Stomach (tissue), 9 donors: ENCODE measurements around the gene RPUSD3. TPM values are rescaled to one million over a fixed set of nuclear protein-coding genes. Genes with fewer than 3 reads are reported as not detected.

ENCODE experiments used
- DNase-seq, 2 donors: peaks; one replicate each; pipeline versions ENCODE4 v3.0.0 to v3.0.0-alpha.2; 2013 to 2019
- H3K27ac ChIP-seq, 5 donors: fragments of 200-600 bp in 4 of 5; sonication (generic) in 4 of 5; one replicate each; pipeline ENCODE4 v1.5.1; 2013 to 2019; ENCODE audit warnings: mild to moderate bottlenecking in 1 of 5, moderate library complexity in 1 of 5
- H3K27me3 ChIP-seq, 3 donors: fragments of 200-600 bp; sonication (generic); one replicate each; pipeline ENCODE4 v1.5.1; 2017 to 2019; ENCODE audit warnings: mixed run types in 1 of 3
- H3K36me3 ChIP-seq, 4 donors: fragments of 200-600 bp; sonication (generic); 1 replicate in 3 of 4; 2 replicates in 1 of 4; pipeline ENCODE4 v1.5.1; 2016 to 2019
- H3K4me1 ChIP-seq, 4 donors: fragments of 200-600 bp; sonication (generic); one replicate each; pipeline ENCODE4 v1.5.1; 2016 to 2019
- H3K4me3 ChIP-seq, 4 donors: fragments of 200-600 bp; sonication (generic) in 3 of 4; one replicate each; pipeline ENCODE4 v1.5.1; 2016 to 2019; ENCODE audit warnings: mild to moderate bottlenecking in 1 of 4
- H3K9me3 ChIP-seq, 4 donors: fragments of 200-600 bp; sonication (generic); one replicate each; pipeline ENCODE4 v1.5.1; 2016 to 2019
- CTCF ChIP-seq, 7 experiments: fragments of 450-650 bp in 4 of 7; fragments of 200-600 bp in 3 of 7; sonication (generic) in 3 of 7; IDR thresholded peaks; one replicate each; pipeline ENCODE4 v1.5.1; 2016 to 2019; ENCODE audit warnings: antibody characterized with exemption in 7 of 7, control low read depth in 2 of 7, mild to moderate bottlenecking in 1 of 7
- EP300 ChIP-seq: sonication (generic); formaldehyde crosslinking; IDR thresholded peaks from one replicate; pipeline ENCODE4 v1.6.1; 2017; ENCODE audit warnings: antibody characterized with exemption
- POLR2A ChIP-seq, 4 donors: fragments of 450-650 bp; IDR thresholded peaks; one replicate each; pipeline ENCODE4 v1.6.1; 2016; ENCODE audit warnings: antibody characterized with exemption in 4 of 4, control low read depth in 2 of 4, mild to moderate bottlenecking in 1 of 4, moderate library complexity in 1 of 4
- POLR2AphosphoS5 ChIP-seq, 3 donors: sonication (generic); formaldehyde crosslinking; IDR thresholded peaks; one replicate each; pipeline ENCODE4 v1.6.1; 2016; ENCODE audit warnings: antibody characterized with exemption in 3 of 3
- WGBS, 5 donors: extraction: QIAGEN DNeasy Blood & Tissue Kit in 3 of 5; methylation state at CpG; one replicate each; pipeline versions ENCODE4 v1.1.5 to v1.1.7; 2013 to 2018; 5-methylcytosine and 5-hydroxymethylcytosine counted together
- intact Hi-C: fragments of 100-400 bp; cut with DNase I; formaldehyde crosslinking; loops from one replicate; pipeline ENCODE4 v1.15.1; 2023; ENCODE audit warnings: low total_unique reads
- polyA plus RNA-seq, 3 donors: library from polyadenylated mRNA; stranded (reverse); fragments of 200-250 nt; gene quantifications; one replicate each; pipeline ENCODE4 v1.2.3, GENCODE V29; 2013
- total RNA-seq, 5 donors: library from RNA; depleted of rRNA; stranded (reverse); fragments of >200 nt; gene quantifications; one replicate each; pipeline versions ENCODE4 v1.1.0 to v1.2.3, GENCODE V29; 2014 to 2016
- donor health status: healthy with polysubstance abuse.
- donor health status: Bipolar disorder and iron deficiency.
- donor health status: healthy.

The RPUSD3 gene
- total and polyA plus RNA-seq, 8 donors = 6.4 to 62.9 (median 29.1) TPM

- 75 to 83% (median 76%) methylated on average over 5 of the region's 5 CpGs for WGBS, 5 donors
- H3K9me3 ChIP-seq = no peaks in the 10 kb centered on the region
- intact Hi-C loops = no loop called here
- H3K4me1 ChIP-seq = peaks cover 18 to 39% (median 31%) of the 10 kb centered on the region in 4 donors
- H3K27ac ChIP-seq = peak overlapping the region in 1 of 5 donors; percentile 93
- no peak for DNase-seq
- H3K4me3 ChIP-seq = no peak overlapping the region
- no peak for TF ChIP-seq POLR2A (IDR thresholded peaks at IDR 0.05)
- peaks cover 0 to 19% (median 16%) of the 10 kb centered on the region in 4 donors for H3K36me3 ChIP-seq
- H3K27me3 ChIP-seq = no peaks in the 10 kb centered on the region
Observed at GRCh38 chr3:9889405-9889804, 45.6 kb upstream of the RPUSD3 start.

- no peak overlapping the region for H3K4me3 ChIP-seq
- H3K9me3 ChIP-seq = no peaks in the 10 kb centered on the region
- peaks cover 14 to 30% (median 27%) of the 10 kb centered on the region in 4 donors for H3K4me1 ChIP-seq
- H3K27ac ChIP-seq = no peak overlapping the region
- intact Hi-C loops = no loop called here
- WGBS, 5 donors = 83 to 92% (median 87%) methylated on average over 3 of the region's 3 CpGs
- no peak for TF ChIP-seq EP300
- no peak for TF ChIP-seq POLR2A (IDR thresholded peaks at IDR 0.05)
- TF ChIP-seq CTCF (IDR thresholded peaks at IDR 0.05) = no peak
- TF ChIP-seq POLR2AphosphoS5 (IDR thresholded peaks at IDR 0.05) = no peak
- H3K36me3 ChIP-seq = peaks cover 0 to 13% (median 13%) of the 10 kb centered on the region in 4 donors
- H3K27me3 ChIP-seq = no peaks in the 10 kb centered on the region
- no peak for DNase-seq
Observed at GRCh38 chr3:9888540-9888939, 44.7 kb upstream of the RPUSD3 start.

- no peak overlapping the region for H3K27ac ChIP-seq
- H3K4me3 ChIP-seq = no peak overlapping the region
- H3K36me3 ChIP-seq = peaks cover 0 to 3% (median 2%) of the 10 kb centered on the region in 4 donors
- no peaks in the 10 kb centered on the region for H3K9me3 ChIP-seq
- TF ChIP-seq POLR2A (IDR thresholded peaks at IDR 0.05) (no peak), CTCF (IDR thresholded peaks at IDR 0.05) (no peak), EP300 (no peak), POLR2AphosphoS5 (IDR thresholded peaks at IDR 0.05) (no peak)
- WGBS, 5 donors = 73 to 87% (median 84%) methylated on average over 5 of the region's 5 CpGs
- no peaks in the 10 kb centered on the region for H3K27me3 ChIP-seq
- no peak for DNase-seq
- intact Hi-C loops = no loop called here
- H3K4me1 ChIP-seq = peaks cover 14 to 22% (median 21%) of the 10 kb centered on the region in 4 donors
Observed at GRCh38 chr3:9887480-9887879, 43.7 kb upstream of the RPUSD3 start.

- TF ChIP-seq POLR2A (IDR thresholded peaks at IDR 0.05) (no peak), EP300 (no peak), POLR2AphosphoS5 (IDR thresholded peaks at IDR 0.05) (no peak), CTCF (IDR thresholded peaks at IDR 0.05) (no peak)
- H3K27ac ChIP-seq = no peak overlapping the region
- H3K4me3 ChIP-seq = no peak overlapping the region
- no peaks in the 10 kb centered on the region for H3K9me3 ChIP-seq
- no peaks in the 10 kb centered on the region for H3K36me3 ChIP-seq
- peaks cover 8 to 11% (median 9%) of the 10 kb centered on the region in 4 donors for H3K4me1 ChIP-seq
- DNase-seq = no peak
- H3K27me3 ChIP-seq = no peaks in the 10 kb centered on the region
- intact Hi-C loops = no loop called here
Observed at GRCh38 chr3:9886328-9886727, 42.5 kb upstream of the RPUSD3 start.

- intact Hi-C loops = no loop called here
- Histone ChIP-seq H3K9me3 (no peaks in the 10 kb centered on the region), H3K36me3 (no peaks in the 10 kb centered on the region), H3K4me1 (peaks cover 0 to under 1% (median 0%) of the 10 kb centered on the region in 4 donors), H3K27me3 (no peaks in the 10 kb centered on the region), H3K4me3 (no peak overlapping the region), H3K27ac (no peak overlapping the region)
- 73 to 86% (median 81%) methylated on average over 11 of the region's 11 CpGs for WGBS, 5 donors
- TF ChIP-seq CTCF (IDR thresholded peaks at IDR 0.05) = no peak
- no peak for TF ChIP-seq POLR2AphosphoS5 (IDR thresholded peaks at IDR 0.05)
- TF ChIP-seq EP300 = no peak
- no peak for TF ChIP-seq POLR2A (IDR thresholded peaks at IDR 0.05)
- DNase-seq = peak in 1 of 2 donors; percentile 38
Observed at GRCh38 chr3:9884555-9885165, 40.9 kb upstream of the RPUSD3 start.
